ENCODE results near the gene GLYATL1. TPM values are rescaled to one million over a fixed set of nuclear protein-coding genes. Genes with fewer than 3 reads are reported as not detected.

The GLYATL1 gene, protein sequence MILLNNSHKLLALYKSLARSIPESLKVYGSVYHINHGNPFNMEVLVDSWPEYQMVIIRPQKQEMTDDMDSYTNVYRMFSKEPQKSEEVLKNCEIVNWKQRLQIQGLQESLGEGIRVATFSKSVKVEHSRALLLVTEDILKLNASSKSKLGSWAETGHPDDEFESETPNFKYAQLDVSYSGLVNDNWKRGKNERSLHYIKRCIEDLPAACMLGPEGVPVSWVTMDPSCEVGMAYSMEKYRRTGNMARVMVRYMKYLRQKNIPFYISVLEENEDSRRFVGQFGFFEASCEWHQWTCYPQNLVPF
- total RNA-seq (0.58 TPM), polyA plus RNA-seq (ENCODE audit: insufficient read depth in 1 of 8, insufficient read length in 8 of 8, low replicate concordance in 1 of 8) (1 to 10 TPM in 3 of 8 donors, under 1 TPM in 5; 0.48 to 1.2 (median 0.89) TPM)
- long read RNA-seq, donor 1, partial matches to known transcripts = 0 of 1 reads
- long read RNA-seq, donor 1, other reads (novel, unspliced or antisense) = 0 of 1 reads
- long read RNA-seq, donor 2 = 0 reads
- long read RNA-seq, donor 3 = 0 reads
- long read RNA-seq, donor 4, partial matches to known transcripts = 0 of 1 reads
- long read RNA-seq, donor 4, other reads (novel, unspliced or antisense) = 0 of 1 reads
- long read RNA-seq, donor 5 = 0 reads
- long read RNA-seq, donor 6 = 0 reads
- long read RNA-seq, donor 7 = 0 reads
- long read RNA-seq, donor 8 = 0 reads
- long read RNA-seq, donor 9 = 0 reads
- long read RNA-seq, donor 10 = 0 reads
- long read RNA-seq, donor 11 = 0 reads

DNA sequence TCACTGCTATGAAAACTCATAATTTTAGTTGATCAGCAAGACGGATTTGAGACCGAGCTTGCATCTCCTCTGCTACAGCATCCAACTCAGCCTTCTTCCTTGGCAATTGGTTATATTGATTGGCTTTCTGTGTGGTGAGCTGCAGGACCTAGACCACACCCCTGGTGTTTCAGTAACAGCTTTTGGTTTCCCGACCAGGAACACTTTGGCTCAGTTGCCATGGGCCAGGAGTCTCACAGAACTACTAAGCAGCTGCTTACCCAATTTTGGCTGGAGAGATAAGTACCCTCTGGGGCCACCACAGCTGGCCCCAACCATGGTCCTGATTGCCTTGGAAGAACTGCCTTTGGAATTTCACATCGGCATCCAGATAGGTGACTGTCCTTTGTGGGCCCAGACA is at the start of gene GLYATL1:
TSS of gene GLYATL1 (plus strand) at position 212 of the 400 bp plus-strand sequence. CDS start 7,600 bp downstream, outside the sequence.
- H3K27ac ChIP-seq (ENCODE audit: low read length) = no peak within 1 kb of the TSS
- no peak for DNase-seq
- no peaks in the 10 kb centered on the region for H3K27me3 ChIP-seq (ENCODE audit: control insufficient read depth, insufficient read depth, low read length)
- H3K9me3 ChIP-seq (replicated peaks; ENCODE audit: control insufficient read depth, low read depth, low read length) = no peaks in the 10 kb centered on the region
- H3K4me1 ChIP-seq (ENCODE audit: control insufficient read depth, insufficient read depth, low read length) = no peaks in the 10 kb centered on the region
- no peaks in the 10 kb centered on the region for H3K36me3 ChIP-seq (ENCODE audit: control insufficient read depth, insufficient read depth, low read length)
- no peak within 1 kb of the TSS for H3K4me3 ChIP-seq (ENCODE audit: low read length)
- WGBS (ENCODE audit: insufficient coverage) = 67% methylated on average over 2 of the region's 4 CpGs

DNA sequence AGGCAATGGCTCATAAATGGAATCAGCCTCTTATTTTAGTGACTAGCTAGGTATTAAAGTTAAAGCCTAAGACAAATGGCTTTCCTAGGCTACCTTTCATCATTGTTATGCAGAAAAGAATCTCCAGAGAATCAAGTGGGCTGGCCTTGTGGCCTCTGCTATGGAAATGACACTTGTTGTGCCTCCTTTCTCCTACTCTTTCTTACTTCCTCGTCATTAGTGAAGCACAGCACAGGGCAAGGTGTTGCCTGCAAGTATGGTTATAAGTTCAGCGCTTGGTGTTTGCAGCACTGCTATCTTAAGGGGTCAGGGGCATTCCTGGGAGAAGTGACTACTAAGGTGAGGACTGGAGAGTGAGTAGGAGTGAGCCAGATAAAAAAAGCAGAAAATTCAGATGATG is 45.4 kb upstream of the GLYATL1 start:
- no CpG with 5 or more reads among the region's 2 CpGs for WGBS (ENCODE audit: insufficient coverage)
- Histone ChIP-seq H3K4me1 (ENCODE audit: control insufficient read depth, insufficient read depth, low read length) (no peaks in the 10 kb centered on the region), H3K36me3 (ENCODE audit: control insufficient read depth, insufficient read depth, low read length) (no peaks in the 10 kb centered on the region), H3K9me3 (replicated peaks; ENCODE audit: control insufficient read depth, low read depth, low read length) (no peaks in the 10 kb centered on the region), H3K27me3 (ENCODE audit: control insufficient read depth, insufficient read depth, low read length) (no peaks in the 10 kb centered on the region), H3K27ac (ENCODE audit: low read length) (no peak overlapping the region), H3K4me3 (ENCODE audit: low read length) (no peak overlapping the region)
- no peak for DNase-seq

DNA sequence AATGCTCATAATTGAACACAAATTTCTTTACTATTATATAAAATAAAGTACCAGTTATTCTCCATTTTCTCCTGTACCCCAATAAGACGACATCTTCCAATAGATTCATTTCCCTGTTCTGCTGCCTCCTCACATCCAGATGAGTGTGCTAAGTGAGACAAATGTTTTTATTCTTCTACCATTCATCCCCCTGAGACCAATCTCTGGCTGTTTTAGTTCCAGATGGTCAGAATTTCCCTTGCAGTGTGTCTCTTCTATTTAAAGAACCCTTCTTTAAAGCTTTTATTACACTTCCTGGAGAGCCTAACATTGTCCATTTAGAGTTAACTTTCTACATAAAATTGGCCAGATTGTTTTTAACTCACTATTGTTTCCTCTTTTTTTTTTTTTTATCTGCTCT is 41.2 kb upstream of the GLYATL1 start:
- WGBS (ENCODE audit: insufficient coverage) = no CpG with 5 or more reads among the region's 1 CpG
- Histone ChIP-seq H3K36me3 (ENCODE audit: control insufficient read depth, insufficient read depth, low read length) (no peaks in the 10 kb centered on the region), H3K27ac (ENCODE audit: low read length) (no peak overlapping the region), H3K9me3 (replicated peaks; ENCODE audit: control insufficient read depth, low read depth, low read length) (no peaks in the 10 kb centered on the region), H3K4me3 (ENCODE audit: low read length) (no peak overlapping the region), H3K27me3 (ENCODE audit: control insufficient read depth, insufficient read depth, low read length) (peaks cover 2% of the 10 kb centered on the region), H3K4me1 (ENCODE audit: control insufficient read depth, insufficient read depth, low read length) (peaks cover 6% of the 10 kb centered on the region)
- peak; percentile 77 for DNase-seq

DNA sequence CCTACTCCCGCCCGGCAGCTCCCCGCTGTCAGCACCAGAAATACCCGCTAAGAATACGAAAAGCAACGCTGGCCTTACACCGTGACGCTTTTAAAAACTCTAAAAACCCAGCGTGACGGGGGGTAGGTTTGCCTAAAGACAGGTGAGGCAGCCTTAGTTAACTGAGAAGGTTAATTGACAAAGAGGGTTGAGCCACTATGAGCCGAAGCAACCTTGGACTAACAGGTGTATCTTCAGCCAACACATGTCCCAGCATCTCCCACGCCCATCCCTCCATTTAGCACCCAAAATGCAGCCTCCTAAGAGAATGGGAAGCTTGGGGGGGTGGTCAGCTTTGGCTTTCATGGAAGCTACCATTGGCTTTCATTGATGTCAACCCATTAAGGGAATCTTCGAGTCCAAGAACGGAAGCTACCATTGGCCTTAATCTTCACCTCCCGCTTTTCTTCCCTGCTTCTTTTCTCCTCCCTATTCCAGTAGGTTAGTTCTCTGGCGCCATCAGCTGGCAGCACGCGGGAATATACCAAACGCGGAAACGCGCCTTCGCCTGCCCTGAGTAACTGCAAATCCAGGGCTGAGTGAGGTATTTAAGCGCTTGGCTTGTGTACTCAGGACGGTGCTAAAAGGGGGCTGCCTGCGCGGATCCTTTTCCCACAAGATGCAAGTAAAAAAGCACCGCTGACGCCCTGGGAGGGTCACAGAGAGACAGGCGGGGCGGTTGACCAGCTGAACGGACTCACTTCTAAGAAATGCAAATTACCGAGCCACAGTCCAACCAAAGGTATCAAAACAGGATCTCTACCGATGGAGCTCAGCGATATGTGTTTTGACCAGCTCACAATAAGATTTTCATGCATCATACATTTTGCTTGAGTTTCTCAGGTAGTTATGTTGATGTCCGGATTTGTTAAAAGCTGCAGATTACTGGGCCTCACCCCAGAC is 38.5 kb upstream of the GLYATL1 start:
- peak; percentile 90 for DNase-seq
- WGBS (ENCODE audit: insufficient coverage) = 25% methylated on average over 26 of the region's 36 CpGs
- H3K36me3 ChIP-seq (ENCODE audit: control insufficient read depth, insufficient read depth, low read length) = no peaks in the 10 kb centered on the region
- peaks cover 9% of the 10 kb centered on the region for H3K27me3 ChIP-seq (ENCODE audit: control insufficient read depth, insufficient read depth, low read length)
- no peak overlapping the region for H3K27ac ChIP-seq (ENCODE audit: low read length)
- H3K9me3 ChIP-seq (replicated peaks; ENCODE audit: control insufficient read depth, low read depth, low read length) = no peaks in the 10 kb centered on the region
- H3K4me3 ChIP-seq (ENCODE audit: low read length) = no peak overlapping the region
- peaks cover 13% of the 10 kb centered on the region for H3K4me1 ChIP-seq (ENCODE audit: control insufficient read depth, insufficient read depth, low read length)

DNA sequence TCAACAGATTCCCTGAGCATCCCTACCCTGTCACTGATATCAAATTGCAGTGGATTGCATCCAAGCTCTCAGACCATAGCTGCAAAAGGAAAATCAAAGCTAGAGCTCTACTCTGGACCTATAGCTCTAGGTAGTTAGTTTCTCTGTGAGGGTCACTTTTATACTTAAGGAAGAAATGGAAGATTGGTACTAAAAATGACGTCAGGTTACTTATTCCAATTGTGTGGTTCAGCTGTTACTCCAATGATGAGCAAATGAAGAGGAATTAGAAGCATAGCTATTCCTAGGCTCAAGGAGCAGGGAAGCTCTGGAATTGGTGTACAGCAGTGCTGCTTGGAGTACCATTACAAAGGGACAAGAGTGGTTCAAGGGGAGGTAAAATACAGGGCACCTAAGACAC is 36.4 kb upstream of the GLYATL1 start:
- Histone ChIP-seq H3K4me1 (ENCODE audit: control insufficient read depth, insufficient read depth, low read length) (peaks cover 17% of the 10 kb centered on the region), H3K27ac (ENCODE audit: low read length) (no peak overlapping the region), H3K9me3 (replicated peaks; ENCODE audit: control insufficient read depth, low read depth, low read length) (no peaks in the 10 kb centered on the region), H3K4me3 (ENCODE audit: low read length) (no peak overlapping the region), H3K27me3 (ENCODE audit: control insufficient read depth, insufficient read depth, low read length) (peaks cover 13% of the 10 kb centered on the region), H3K36me3 (ENCODE audit: control insufficient read depth, insufficient read depth, low read length) (no peaks in the 10 kb centered on the region)
- 44% methylated on average over 1 of the region's 1 CpG for WGBS (ENCODE audit: insufficient coverage)
- no peak for DNase-seq

DNA sequence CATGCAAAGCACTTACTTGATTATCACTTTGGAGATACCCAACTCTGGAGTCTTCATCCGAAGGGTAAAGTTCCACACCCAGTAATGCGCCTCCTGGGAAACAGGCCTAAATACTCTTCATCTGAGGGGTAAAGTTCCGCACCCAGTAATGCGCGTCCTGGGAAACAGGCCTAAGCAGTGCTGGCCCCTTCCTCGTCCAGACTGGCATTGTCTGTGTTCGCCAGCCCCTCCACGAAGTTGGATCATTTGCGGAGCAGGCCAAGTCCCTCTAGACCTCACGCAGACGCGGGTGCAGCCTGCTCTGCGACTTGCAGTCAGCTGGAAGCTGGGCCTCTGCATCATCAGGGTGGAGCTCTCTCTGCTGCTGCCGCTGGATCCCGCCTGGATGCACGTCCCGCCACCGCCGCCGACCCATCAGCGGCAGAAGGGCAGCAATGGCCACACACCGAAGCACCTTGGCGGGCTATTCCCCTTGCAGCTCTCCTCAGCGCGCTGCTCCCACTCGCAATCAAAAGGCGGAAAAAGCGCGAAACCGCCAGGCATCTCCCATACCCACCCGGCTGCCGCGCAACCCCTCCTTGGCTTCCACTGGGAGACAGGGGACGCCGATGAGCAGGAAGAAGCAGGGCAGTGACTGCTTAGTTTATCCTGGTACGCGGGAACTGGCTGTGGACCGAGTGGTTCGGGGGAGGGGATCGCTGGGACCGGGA is 34.1 kb upstream of the GLYATL1 start:
- Histone ChIP-seq H3K27me3 (ENCODE audit: control insufficient read depth, insufficient read depth, low read length) (peaks cover 13% of the 10 kb centered on the region), H3K27ac (ENCODE audit: low read length) (peak overlapping the region; percentile 84), H3K4me3 (ENCODE audit: low read length) (peak overlapping the region; percentile 55), H3K36me3 (ENCODE audit: control insufficient read depth, insufficient read depth, low read length) (no peaks in the 10 kb centered on the region), H3K4me1 (ENCODE audit: control insufficient read depth, insufficient read depth, low read length) (peaks cover 17% of the 10 kb centered on the region), H3K9me3 (replicated peaks; ENCODE audit: control insufficient read depth, low read depth, low read length) (no peaks in the 10 kb centered on the region)
- DNase-seq = peak; percentile 75
- 2% methylated on average over 29 of the region's 41 CpGs for WGBS (ENCODE audit: insufficient coverage)

DNA sequence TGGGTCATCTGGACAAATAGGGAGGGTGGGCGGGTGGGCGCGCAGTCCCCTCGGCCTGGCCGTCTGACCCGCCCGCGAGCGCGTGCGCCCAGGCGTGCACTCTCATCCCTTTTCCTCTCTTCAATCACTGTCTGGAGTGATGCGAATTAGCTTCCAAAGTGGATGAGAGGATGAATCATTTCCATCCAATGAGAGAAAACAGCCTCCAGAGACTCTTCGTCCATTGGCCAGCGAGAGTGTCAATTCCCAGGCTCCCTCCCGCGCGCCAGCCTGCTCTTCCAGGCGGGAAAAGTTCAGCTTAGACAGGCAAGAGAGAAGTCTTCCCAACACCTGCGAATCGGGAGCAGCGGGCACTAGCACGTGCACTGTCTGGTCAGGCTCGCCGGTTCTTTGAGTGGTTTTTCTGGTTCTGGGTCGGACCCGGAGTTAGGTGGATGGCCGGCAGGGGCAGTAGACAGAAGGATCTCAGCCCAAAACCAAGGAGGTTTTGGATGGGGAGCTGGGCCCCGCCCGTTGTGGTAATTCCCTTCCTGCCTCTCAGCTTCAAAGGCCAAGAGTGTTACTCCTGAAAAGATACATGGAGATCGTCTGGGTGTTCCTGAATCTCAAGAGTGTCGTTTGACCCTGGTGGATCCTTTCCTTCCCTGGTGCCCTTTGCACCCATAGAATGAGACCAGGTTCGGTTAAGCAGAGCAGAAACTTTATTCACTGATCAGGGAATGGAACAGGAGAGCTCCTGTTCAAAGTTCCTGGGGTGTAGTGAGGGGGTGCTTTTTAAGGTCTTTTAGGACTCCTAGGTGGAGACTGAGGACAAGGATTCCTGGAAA is 33.4 kb upstream of the GLYATL1 start:
- Histone ChIP-seq H3K9me3 (replicated peaks; ENCODE audit: control insufficient read depth, low read depth, low read length) (no peaks in the 10 kb centered on the region), H3K27ac (ENCODE audit: low read length) (peak overlapping the region; percentile 84), H3K4me3 (ENCODE audit: low read length) (peak overlapping the region; percentile 55), H3K27me3 (ENCODE audit: control insufficient read depth, insufficient read depth, low read length) (peaks cover 11% of the 10 kb centered on the region), H3K4me1 (ENCODE audit: control insufficient read depth, insufficient read depth, low read length) (peaks cover 13% of the 10 kb centered on the region), H3K36me3 (ENCODE audit: control insufficient read depth, insufficient read depth, low read length) (no peaks in the 10 kb centered on the region)
- peak; percentile 97 for DNase-seq
- WGBS (ENCODE audit: insufficient coverage) = 4% methylated on average over 13 of the region's 33 CpGs

DNA sequence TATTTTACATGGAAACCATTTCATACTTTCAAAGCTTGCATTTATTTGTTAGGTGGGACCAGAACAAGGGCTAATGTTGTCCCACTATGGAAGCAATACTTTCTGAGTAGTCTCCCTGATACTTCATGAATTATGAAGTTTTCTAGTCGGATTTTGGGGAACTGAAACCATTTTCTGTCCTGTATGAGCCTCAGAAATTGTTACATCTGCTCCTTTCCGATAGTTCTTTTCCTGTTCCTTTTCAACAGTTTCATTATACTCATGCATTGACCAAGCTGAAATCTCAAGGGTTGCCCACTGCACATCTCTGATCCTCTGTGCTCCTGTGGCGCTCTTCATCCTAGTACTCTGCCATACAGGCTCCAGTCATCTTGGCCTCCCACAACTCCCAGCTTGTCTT is 31.5 kb upstream of the GLYATL1 start:
- WGBS (ENCODE audit: insufficient coverage) = 72% methylated on average over 2 of the region's 3 CpGs
- Histone ChIP-seq H3K4me3 (ENCODE audit: low read length) (no peak overlapping the region), H3K9me3 (replicated peaks; ENCODE audit: control insufficient read depth, low read depth, low read length) (no peaks in the 10 kb centered on the region), H3K27ac (ENCODE audit: low read length) (no peak overlapping the region), H3K36me3 (ENCODE audit: control insufficient read depth, insufficient read depth, low read length) (no peaks in the 10 kb centered on the region), H3K27me3 (ENCODE audit: control insufficient read depth, insufficient read depth, low read length) (peaks cover 11% of the 10 kb centered on the region), H3K4me1 (ENCODE audit: control insufficient read depth, insufficient read depth, low read length) (peaks cover 11% of the 10 kb centered on the region)
- DNase-seq = peak; percentile 30

DNA sequence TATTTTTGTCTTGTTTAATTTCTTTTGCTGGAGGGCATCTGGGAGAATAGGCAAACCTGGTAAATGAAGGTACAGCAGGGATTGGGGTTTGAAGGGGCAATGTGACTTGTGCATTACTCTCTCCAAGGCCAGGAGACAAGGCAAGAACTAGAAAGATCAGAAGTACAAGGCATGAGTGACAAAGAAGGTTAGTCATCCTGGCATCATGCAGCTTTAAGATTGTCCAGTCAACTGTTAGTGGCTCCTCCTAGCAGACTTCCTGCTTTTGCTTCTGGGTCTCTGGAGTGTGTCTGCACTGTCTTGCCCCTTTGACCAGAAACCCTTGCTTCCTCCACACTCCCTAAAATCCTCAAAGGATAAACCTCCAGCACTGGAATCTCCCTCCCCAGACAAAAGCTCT is 27.2 kb upstream of the GLYATL1 start:
- no peak overlapping the region for H3K27ac ChIP-seq (ENCODE audit: low read length)
- H3K4me3 ChIP-seq (ENCODE audit: low read length) = no peak overlapping the region
- no peak for DNase-seq

More for the DNA sequence above, 27.2 kb upstream of the GLYATL1 start:
- Histone ChIP-seq H3K36me3 (ENCODE audit: control insufficient read depth, insufficient read depth, low read length) (no peaks in the 10 kb centered on the region), H3K9me3 (replicated peaks; ENCODE audit: control insufficient read depth, low read depth, low read length) (peaks cover 9% of the 10 kb centered on the region), H3K4me1 (ENCODE audit: control insufficient read depth, insufficient read depth, low read length) (no peaks in the 10 kb centered on the region), H3K27me3 (ENCODE audit: control insufficient read depth, insufficient read depth, low read length) (no peaks in the 10 kb centered on the region)
